CD14-positive monocyte (primary cell): ENCODE measurements around the gene AHNAK2. TPM values are rescaled to one million over a fixed set of nuclear protein-coding genes. Genes with fewer than 3 reads are reported as not detected.
"Not testable (repeated sequence)": the region's sequence is repeated elsewhere in the genome, so short reads cannot be mapped to it uniquely, and the experiment has no call there.

Experiments
- DNase-seq, 3 donors: peaks; one replicate each; pipeline ENCODE4 v3.0.0-alpha.2; 2011 to 2022
- H2AFZ ChIP-seq: 2 replicates; pipeline ENCODE4 v1.6.0; 2012; ENCODE audit warnings: mild to moderate bottlenecking, low read depth, low read length, inconsistent platforms; ENCODE audit not compliant: insufficient read depth, poor library complexity, severe bottlenecking
- H3K27ac ChIP-seq, 2 donors: 1 replicate in 1 of 2; 2 replicates in 1 of 2; pipeline ENCODE4 v1.5.1; 2012 to 2013; ENCODE audit warnings: low read length in 2 of 2, control low read depth in 1 of 2, inconsistent platforms in 1 of 2, low read depth in 1 of 2, mild to moderate bottlenecking in 1 of 2
- H3K27me3 ChIP-seq, 2 donors: one replicate each; pipeline versions ENCODE4 v1.6.0 to v1.6.1; 2011 to 2013; ENCODE audit warnings: low read length in 2 of 2; ENCODE audit not compliant: control insufficient read depth in 2 of 2, insufficient read depth in 2 of 2
- H3K36me3 ChIP-seq, 2 donors: replicated peaks in 1 of 2; 1 replicate in 1 of 2; 2 replicates in 1 of 2; pipeline versions ENCODE4 v1.5.1 to v1.6.1; 2012 to 2013; ENCODE audit warnings: low read length in 2 of 2, control low read depth in 1 of 2, inconsistent platforms in 1 of 2, mild to moderate bottlenecking in 1 of 2; ENCODE audit not compliant: insufficient read depth in 2 of 2, control insufficient read depth in 1 of 2
- H3K4me1 ChIP-seq, 2 donors: 1 replicate in 1 of 2; 2 replicates in 1 of 2; pipeline versions ENCODE4 v1.5.1 to v1.6.1; 2012 to 2013; ENCODE audit warnings: low read length in 2 of 2, control low read depth in 1 of 2, inconsistent platforms in 1 of 2, mild to moderate bottlenecking in 1 of 2, moderate library complexity in 1 of 2; ENCODE audit not compliant: insufficient read depth in 2 of 2, control insufficient read depth in 1 of 2
- H3K4me2 ChIP-seq: replicated peaks from 2 replicates; pipeline ENCODE3; 2012; ENCODE audit warnings: low read length, moderate library complexity, mild to moderate bottlenecking; ENCODE audit not compliant: poor library complexity, severe bottlenecking; ENCODE audit errors: extremely low read depth
- H3K4me3 ChIP-seq, 3 experiments: fragments of 200-600 bp in 1 of 3; sonication (generic) in 1 of 3; replicated peaks in 1 of 3; 1 replicate in 2 of 3; 2 replicates in 1 of 3; pipeline ENCODE4 v1.5.1; 2011 to 2013; ENCODE audit warnings: low read length in 3 of 3, mild to moderate bottlenecking in 3 of 3, control low read depth in 2 of 3, low read depth in 2 of 3, inconsistent platforms in 1 of 3, moderate library complexity in 1 of 3
- H3K79me2 ChIP-seq: 2 replicates; pipeline ENCODE4 v1.6.0; 2012; ENCODE audit warnings: mild to moderate bottlenecking, control low read depth, inconsistent platforms, low read length, moderate library complexity; ENCODE audit not compliant: insufficient read depth
- H3K9ac ChIP-seq: 2 replicates; pipeline ENCODE4 v1.6.0; 2017; ENCODE audit warnings: low read length, mild to moderate bottlenecking; ENCODE audit not compliant: insufficient read depth, poor library complexity, severe bottlenecking
- H3K9me3 ChIP-seq, 2 donors: replicated peaks in 1 of 2; 1 replicate in 1 of 2; 2 replicates in 1 of 2; pipeline versions ENCODE4 v1.5.1 to v1.6.1; 2012 to 2013; ENCODE audit warnings: low read length in 2 of 2, control low read depth in 1 of 2; ENCODE audit not compliant: control insufficient read depth in 1 of 2, insufficient read depth in 1 of 2
- H4K20me1 ChIP-seq: 2 replicates; pipeline ENCODE4 v1.6.0; 2012; ENCODE audit warnings: mild to moderate bottlenecking, low read length, control low read depth, moderate library complexity; ENCODE audit not compliant: insufficient read depth
- H3K27ac Mint-ChIP-seq, 7 donors: one replicate each; pipeline ENCODE4 v1.8.0; 2020; ENCODE audit warnings: mild to moderate bottlenecking in 7 of 7, mixed read lengths in 7 of 7, moderate library complexity in 6 of 7, inconsistent platforms in 2 of 7
- H3K27me3 Mint-ChIP-seq, 3 donors: one replicate each; pipeline ENCODE4 v1.8.0; 2021 to 2022; ENCODE audit warnings: low read depth in 3 of 3, mild to moderate bottlenecking in 3 of 3, mixed read lengths in 3 of 3, moderate library complexity in 3 of 3, inconsistent platforms in 1 of 3
- H3K36me3 Mint-ChIP-seq, 2 donors: one replicate each; pipeline ENCODE4 v1.8.0; 2020; ENCODE audit warnings: mixed read lengths in 2 of 2, inconsistent platforms in 1 of 2, mild to moderate bottlenecking in 1 of 2
- H3K4me1 Mint-ChIP-seq: one replicate; pipeline ENCODE4 v1.8.0; 2020; ENCODE audit warnings: mild to moderate bottlenecking, mixed read lengths
- H3K4me3 Mint-ChIP-seq, 2 donors: one replicate each; pipeline ENCODE4 v1.8.0; 2020; ENCODE audit warnings: mild to moderate bottlenecking in 2 of 2, mixed read lengths in 2 of 2, moderate library complexity in 1 of 2
- H3K9me3 Mint-ChIP-seq, 7 donors: one replicate each; pipeline ENCODE4 v1.8.0; 2020 to 2022; ENCODE audit warnings: mixed read lengths in 7 of 7, mild to moderate bottlenecking in 6 of 7, moderate library complexity in 6 of 7, inconsistent platforms in 2 of 7
- CTCF ChIP-seq: fragments of 200-600 bp; IDR thresholded peaks from one replicate; pipeline ENCODE4 v1.8.0; 2022; ENCODE audit warnings: antibody characterized with exemption, mild to moderate bottlenecking
- WGBS: methylation state at CpG from one replicate; pipeline ENCODE4 v1.1.5; 2013; ENCODE audit warnings: missing lambda C conversion rate; ENCODE audit not compliant: insufficient coverage; 5-methylcytosine and 5-hydroxymethylcytosine counted together
- intact Hi-C, 2 donors: fragments of 100-400 bp; cut with micrococcal nuclease; formaldehyde crosslinking; loops; one replicate each; pipeline versions ENCODE4 v1.15.0 to v1.15.1; 2023
- polyA plus RNA-seq, 3 donors: library from polyadenylated mRNA; depleted of rRNA in 1 of 3; unstranded in 2 of 3; stranded (reverse) in 1 of 3; fragments of 300-500 nt in 2 of 3; fragments of >200 nt in 1 of 3; fragmentation: Illumina TruSeq in 2 of 3; gene quantifications; 1 replicate in 2 of 3; 2 replicates in 1 of 3; pipeline ENCODE4 v1.2.3, GENCODE V29; 2012 to 2021

Gene AHNAK2
- polyA plus RNA-seq, 3 donors = 0.01 TPM; not detected in 2

GRCh38 chr14:104953896-104954656, 24.1 kb downstream of the AHNAK2 start:
- Mint-ChIP-seq H3K36me3 (no peaks in the 10 kb centered on the region), H3K27ac (no peak overlapping the region), H3K4me1 (peaks cover 5% of the 10 kb centered on the region), H3K27me3 (peaks cover 7 to 8% (median 7%) of the 10 kb centered on the region in 3 donors), H3K9me3 (peaks cover 0 to 2% (median 0%) of the 10 kb centered on the region in 7 donors), H3K4me3 (no peak overlapping the region)
- DNase-seq = no peak
- Histone ChIP-seq H4K20me1 (no peaks in the 10 kb centered on the region), H3K4me1 (no peaks in the 10 kb centered on the region), H2AFZ (no peak overlapping the region), H3K27ac (no peak overlapping the region), H3K9ac (no peak overlapping the region), H3K27me3 (no peaks in the 10 kb centered on the region), H3K9me3 (no peaks in the 10 kb centered on the region), H3K4me3 (no peak overlapping the region), H3K36me3 (no peaks in the 10 kb centered on the region), H3K4me2 (no peak overlapping the region), H3K79me2 (no peaks in the 10 kb centered on the region)
- TF ChIP-seq CTCF = no peak
- intact Hi-C loops = no loop called here
- WGBS = 93% methylated on average over 19 of the region's 26 CpGs

GRCh38 chr14:104953097-104953496, 25.1 kb downstream of the AHNAK2 start:
- Histone ChIP-seq H3K4me1 (no peaks in the 10 kb centered on the region), H3K9me3 (no peaks in the 10 kb centered on the region), H3K9ac (no peak overlapping the region), H4K20me1 (no peaks in the 10 kb centered on the region), H2AFZ (no peak overlapping the region), H3K4me3 (no peak overlapping the region), H3K27me3 (no peaks in the 10 kb centered on the region), H3K4me2 (no peak overlapping the region), H3K27ac (no peak overlapping the region), H3K36me3 (no peaks in the 10 kb centered on the region), H3K79me2 (no peaks in the 10 kb centered on the region)
- no peak for TF ChIP-seq CTCF
- DNase-seq = no peak
- H3K27ac Mint-ChIP-seq = no peak overlapping the region
- H3K36me3 Mint-ChIP-seq = no peaks in the 10 kb centered on the region
- no peak overlapping the region for H3K4me3 Mint-ChIP-seq
- H3K9me3 Mint-ChIP-seq = peaks cover 0 to 2% (median 0%) of the 10 kb centered on the region in 7 donors
- intact Hi-C loops = no loop called here
- 96% methylated on average over 11 of the region's 13 CpGs for WGBS
- peaks cover 0 to 8% (median 3%) of the 10 kb centered on the region in 3 donors for H3K27me3 Mint-ChIP-seq
- peaks cover 5% of the 10 kb centered on the region for H3K4me1 Mint-ChIP-seq

GRCh38 chr14:104951863-104952657, 26.1 kb downstream of the AHNAK2 start:
- H3K36me3 ChIP-seq, H3K4me1 Mint-ChIP-seq, H3K79me2 ChIP-seq, H3K27ac ChIP-seq, intact Hi-C loops, H3K4me1 ChIP-seq, H3K4me3 ChIP-seq, H3K27ac Mint-ChIP-seq, H3K36me3 Mint-ChIP-seq, H3K9me3 ChIP-seq, H3K9me3 Mint-ChIP-seq, H4K20me1 ChIP-seq, H3K4me2 ChIP-seq, H3K4me3 Mint-ChIP-seq, H2AFZ ChIP-seq, H3K9ac ChIP-seq, H3K27me3 ChIP-seq, DNase-seq, H3K27me3 Mint-ChIP-seq: not testable (repeated sequence)
- WGBS = 91% methylated on average over 27 of the region's 28 CpGs
